ENCODE data around the gene FOSL1. TPM values are rescaled to one million over a fixed set of nuclear protein-coding genes. Genes with fewer than 3 reads are reported as not detected.

FOSL1 gene
- total and polyA plus RNA-seq, 2 of the 13 experiments (the other 11 are each of a cell fraction or from before 2014, with no cell fraction given) = 4.0 to 4.1 TPM

GRCh38 chr11:65882120-65883057 lies 17.8 kb downstream of the FOSL1 start:
- no peak for ATAC-seq
- Histone ChIP-seq H3K9ac (ENCODE audit: insufficient read depth, low read depth, low read length) (no peak overlapping the region), H3K4me1 (ENCODE audit: insufficient read depth, low read length) (peaks cover 39% of the 10 kb centered on the region), H3K4me2 (ENCODE audit: low read depth, low read length) (no peak overlapping the region), H4K20me1 (ENCODE audit: insufficient read depth, low read length) (no peaks in the 10 kb centered on the region), H3K9me3 (ENCODE audit: low read length) (no peaks in the 10 kb centered on the region), H3K79me2 (ENCODE audit: insufficient read depth, low read length) (no peaks in the 10 kb centered on the region), H2AFZ (ENCODE audit: low read length) (no peak overlapping the region), H3K27me3 (ENCODE audit: control insufficient read depth in 1 of 2, insufficient read depth in 2 of 2, low read length in 2 of 2) (no peaks in the 10 kb centered on the region), H3K4me3 (replicated peaks in 1 of 3; ENCODE audit: insufficient read depth in 1 of 3, low read depth in 2 of 3, low read length in 3 of 3) (no peak overlapping the region), H3K27ac (ENCODE audit: extremely low read length, insufficient read depth, low read length) (no peak overlapping the region), H3K36me3 (replicated peaks in 1 of 2; ENCODE audit: control insufficient read depth in 1 of 2, insufficient read depth in 2 of 2, low read length in 2 of 2) (peaks cover 4 to 19% of the 10 kb centered on the region in 2 experiments; a peak in 4 of 5 replicates)
- no TSS peak for BruUV-seq (replicated peaks)
- ChIA-PET CTCF (ENCODE audit: low intra/inter-chr PET ratio, low total read pairs) (interaction anchor here (2.9 kb wide), 1 partner anchor 106 kb away, joined by 77 read pairs; no protein-coding TSS in a partner anchor), POLR2A (no interaction called here)
- DNase-seq (ENCODE audit: low spot score) = no peak
- WGBS (ENCODE audit: low lambda C conversion rate) = 98% methylated on average over 19 of the region's 30 CpGs
- in situ Hi-C loops (cut with HindIII; ENCODE audit: extremely low pct_ligation_motif_present, low pct_unique_long_range_greater_than_20kb) = loop anchor here (5.0 kb wide), 1 partner anchor 105 kb away; no protein-coding TSS in a partner anchor
- TF ChIP-seq CREM (IDR thresholded peaks at IDR 0.05) (no peak), CREM (CRISPR knock-in tag; IDR thresholded peaks at IDR 0.05) (no peak), ZNF747 (CRISPR knock-in tag; IDR thresholded peaks at IDR 0.05; ENCODE audit: borderline replicate concordance) (no peak), ARNT (IDR thresholded peaks at IDR 0.05) (no peak), GATA4 (IDR thresholded peaks at IDR 0.05; ENCODE audit: borderline replicate concordance, low read depth) (no peak), AGO2 (optimal IDR thresholded peaks at IDR 0.05; ENCODE audit: low read depth, low read length) (peak; percentile 63), YY1 (IDR thresholded peaks at IDR 0.05; ENCODE audit: insufficient read depth, insufficient replicate concordance, low read depth, low read length) (no peak)
- FAIRE-seq = no peak
- intact Hi-C loops (cut with micrococcal nuclease; ENCODE audit: unreplicated experiment) = no loop called here

GRCh38 chr11:65880844-65881421 lies 19.3 kb downstream of the FOSL1 start:
- 42% methylated on average over 4 of the region's 7 CpGs for WGBS (ENCODE audit: low lambda C conversion rate)
- no peaks in the 10 kb centered on the region for H3K27me3 ChIP-seq (ENCODE audit: control insufficient read depth in 1 of 2, insufficient read depth in 2 of 2, low read length in 2 of 2)
- TF ChIP-seq ZNF460 (CRISPR knock-in tag; IDR thresholded peaks at IDR 0.05; ENCODE audit: borderline replicate concordance) (no peak), ZNF891 (CRISPR knock-in tag; IDR thresholded peaks at IDR 0.05) (no peak), SALL1 (CRISPR knock-in tag; IDR thresholded peaks at IDR 0.05) (no peak), TFAP4 (IDR thresholded peaks at IDR 0.05; ENCODE audit: borderline replicate concordance, low read depth) (no peak), STAG1 (CRISPR knock-in tag; IDR thresholded peaks at IDR 0.05) (no peak), RFX5 (IDR thresholded peaks at IDR 0.05; ENCODE audit: low read depth, low read length) (no peak), TFDP2 (CRISPR knock-in tag; IDR thresholded peaks at IDR 0.05) (no peak), RBM22 (optimal IDR thresholded peaks at IDR 0.05; ENCODE audit: low read length) (no peak)

More at GRCh38 chr11:65880844-65881421, 19.3 kb downstream of the FOSL1 start:
- FAIRE-seq = no peak
- CTCF ChIA-PET (ENCODE audit: low intra/inter-chr PET ratio, low total read pairs) = no interaction called here
- Histone ChIP-seq H3K4me1 (ENCODE audit: insufficient read depth, low read length) (peaks cover 33% of the 10 kb centered on the region), H3K4me3 (replicated peaks in 1 of 3; ENCODE audit: insufficient read depth in 1 of 3, low read depth in 2 of 3, low read length in 3 of 3) (no peak overlapping the region), H3K4me2 (ENCODE audit: low read depth, low read length) (no peak overlapping the region), H3K9me3 (ENCODE audit: low read length) (no peaks in the 10 kb centered on the region), H3K79me2 (ENCODE audit: insufficient read depth, low read length) (no peaks in the 10 kb centered on the region), H2AFZ (ENCODE audit: low read length) (no peak overlapping the region), H3K36me3 (replicated peaks in 1 of 2; ENCODE audit: control insufficient read depth in 1 of 2, insufficient read depth in 2 of 2, low read length in 2 of 2) (peaks cover 4 to 15% of the 10 kb centered on the region in 2 experiments; a peak in 3 of 5 replicates), H3K9ac (ENCODE audit: insufficient read depth, low read depth, low read length) (no peak overlapping the region), H4K20me1 (ENCODE audit: insufficient read depth, low read length) (no peaks in the 10 kb centered on the region), H3K27ac (ENCODE audit: extremely low read length, insufficient read depth, low read length) (no peak overlapping the region)
- POLR2A ChIA-PET = no interaction called here
- no peak for ATAC-seq
- no TSS peak for BruUV-seq (replicated peaks)
- intact Hi-C loops (cut with micrococcal nuclease; ENCODE audit: unreplicated experiment) = no loop called here
- DNase-seq (ENCODE audit: low spot score) = no peak
- in situ Hi-C loops (cut with HindIII; ENCODE audit: extremely low pct_ligation_motif_present, low pct_unique_long_range_greater_than_20kb) = loop anchor here (5.0 kb wide), 1 partner anchor 106 kb away; no protein-coding TSS in a partner anchor
